Central memory CD8-positive, alpha-beta T cell (primary cell): ENCODE results near the gene HNF1A.

Experiments
- ATAC-seq: fragments of 150-1000 bp; cut with Tn5 transposase; replicated peaks from 2 replicates; pipeline ENCODE4 v1.10.0; 2022; ENCODE audit warnings: mild to moderate bottlenecking, moderate FRiP score, moderate number of reproducible peaks; ENCODE audit not compliant: poor library complexity, severe bottlenecking; ENCODE audit errors: extremely low read depth
- DNase-seq, 2 donors: peaks; one replicate each; pipeline ENCODE4 v3.0.0; 2021; ENCODE audit warnings: low spot score in 2 of 2
- H3K27ac Mint-ChIP-seq: one replicate; pipeline ENCODE4 v1.8.0; 2022; ENCODE audit warnings: low read depth, mild to moderate bottlenecking, moderate library complexity, mixed read lengths
- H3K27me3 Mint-ChIP-seq: one replicate; pipeline ENCODE4 v1.8.0; 2022; ENCODE audit warnings: mixed read lengths
- H3K36me3 Mint-ChIP-seq: one replicate; pipeline ENCODE4 v1.8.0; 2022; ENCODE audit warnings: mild to moderate bottlenecking, moderate library complexity, mixed read lengths; ENCODE audit not compliant: insufficient read depth
- H3K4me1 Mint-ChIP-seq: one replicate; pipeline ENCODE4 v1.8.0; 2022; ENCODE audit warnings: mixed read lengths
- H3K4me3 Mint-ChIP-seq: one replicate; pipeline ENCODE4 v1.8.0; 2022; ENCODE audit warnings: mild to moderate bottlenecking, moderate library complexity, mixed read lengths
- H3K9me3 Mint-ChIP-seq: one replicate; pipeline ENCODE4 v1.8.0; 2022; ENCODE audit warnings: mixed read lengths

Gene HNF1A

GRCh38 chr12:120978296-120979219 is at the start of gene HNF1A:
HNF1A (plus strand) TSS chr12:120978543; CDS start chr12:120978769, 226 bp downstream.
- DNase-seq (no peak), ATAC-seq (no peak)
- Mint-ChIP-seq H3K27ac (no peak within 1 kb of the TSS), H3K36me3 (peaks cover 2% of the 10 kb centered on the region), H3K4me3 (no peak within 1 kb of the TSS), H3K27me3 (no peaks in the 10 kb centered on the region), H3K4me1 (no peaks in the 10 kb centered on the region), H3K9me3 (no peaks in the 10 kb centered on the region)

GRCh38 chr12:120928864-120929652 is 49.3 kb upstream of the HNF1A start:
- no peak for DNase-seq
- H3K4me1 Mint-ChIP-seq, result no peaks in the 10 kb centered on the region
- H3K9me3 Mint-ChIP-seq, result no peaks in the 10 kb centered on the region
- H3K4me3 Mint-ChIP-seq, result no peak overlapping the region
- H3K27ac Mint-ChIP-seq, result no peak overlapping the region
- no peak for ATAC-seq
- peaks cover 9% of the 10 kb centered on the region for H3K27me3 Mint-ChIP-seq
- H3K36me3 Mint-ChIP-seq, result no peaks in the 10 kb centered on the region

GRCh38 chr12:120930032-120930431 is 48.3 kb upstream of the HNF1A start:
- Mint-ChIP-seq H3K9me3 (no peaks in the 10 kb centered on the region), H3K4me3 (no peak overlapping the region), H3K27me3 (peaks cover 9% of the 10 kb centered on the region), H3K4me1 (no peaks in the 10 kb centered on the region), H3K36me3 (no peaks in the 10 kb centered on the region), H3K27ac (no peak overlapping the region)
- ATAC-seq (no peak), DNase-seq (no peak)

GRCh38 chr12:120932058-120932457 is 46.3 kb upstream of the HNF1A start:
- H3K36me3 Mint-ChIP-seq, result peaks cover 2% of the 10 kb centered on the region
- no peaks in the 10 kb centered on the region for H3K4me1 Mint-ChIP-seq
- no peaks in the 10 kb centered on the region for H3K9me3 Mint-ChIP-seq
- ATAC-seq (no peak), DNase-seq (no peak)
- no peak overlapping the region for H3K27ac Mint-ChIP-seq
- peaks cover 9% of the 10 kb centered on the region for H3K27me3 Mint-ChIP-seq
- H3K4me3 Mint-ChIP-seq, result no peak overlapping the region

GRCh38 chr12:120932956-120933526 is 45.3 kb upstream of the HNF1A start:
- Mint-ChIP-seq H3K4me1 (no peaks in the 10 kb centered on the region), H3K4me3 (no peak overlapping the region), H3K9me3 (no peaks in the 10 kb centered on the region), H3K27ac (no peak overlapping the region), H3K27me3 (peaks cover 17% of the 10 kb centered on the region), H3K36me3 (peaks cover 2% of the 10 kb centered on the region)
- DNase-seq (no peak), ATAC-seq (no peak)

- peaks cover 25% of the 10 kb centered on the region for H3K27me3 Mint-ChIP-seq
- H3K27ac Mint-ChIP-seq, result no peak overlapping the region
- H3K9me3 Mint-ChIP-seq, result no peaks in the 10 kb centered on the region
- no peak overlapping the region for H3K4me3 Mint-ChIP-seq
- H3K4me1 Mint-ChIP-seq, result no peaks in the 10 kb centered on the region
- H3K36me3 Mint-ChIP-seq, result peaks cover 2% of the 10 kb centered on the region
- ATAC-seq (no peak), DNase-seq (no peak)
Measured at GRCh38 chr12:120933786-120934185, 44.6 kb upstream of the HNF1A start.

GRCh38 chr12:120936197-120936596 is 42.1 kb upstream of the HNF1A start:
- Mint-ChIP-seq H3K4me3 (no peak overlapping the region), H3K36me3 (peaks cover 2% of the 10 kb centered on the region), H3K27ac (no peak overlapping the region), H3K27me3 (peaks cover 39% of the 10 kb centered on the region), H3K9me3 (no peaks in the 10 kb centered on the region), H3K4me1 (no peaks in the 10 kb centered on the region)
- no peak for DNase-seq
- ATAC-seq, result no peak

GRCh38 chr12:120938496-120938895 is 39.8 kb upstream of the HNF1A start:
- ATAC-seq (no peak), DNase-seq (no peak)
- H3K9me3 Mint-ChIP-seq, result no peaks in the 10 kb centered on the region
- no peak overlapping the region for H3K4me3 Mint-ChIP-seq
- no peak overlapping the region for H3K27ac Mint-ChIP-seq
- H3K27me3 Mint-ChIP-seq, result peaks cover 35% of the 10 kb centered on the region
- no peaks in the 10 kb centered on the region for H3K4me1 Mint-ChIP-seq
- peaks cover 2% of the 10 kb centered on the region for H3K36me3 Mint-ChIP-seq

GRCh38 chr12:120939523-120939922 is 38.8 kb upstream of the HNF1A start:
- ATAC-seq, result no peak
- H3K4me3 Mint-ChIP-seq, result no peak overlapping the region
- H3K36me3 Mint-ChIP-seq, result peaks cover 2% of the 10 kb centered on the region
- H3K27ac Mint-ChIP-seq, result no peak overlapping the region
- DNase-seq, result no peak
- peaks cover 1% of the 10 kb centered on the region for H3K4me1 Mint-ChIP-seq
- peaks cover 30% of the 10 kb centered on the region for H3K27me3 Mint-ChIP-seq
- no peaks in the 10 kb centered on the region for H3K9me3 Mint-ChIP-seq

GRCh38 chr12:120940006-120940405 is 38.3 kb upstream of the HNF1A start:
- Mint-ChIP-seq H3K27ac (no peak overlapping the region), H3K4me1 (peaks cover 5% of the 10 kb centered on the region)
- no peak for DNase-seq

GRCh38 chr12:120940799-120941198 is 37.5 kb upstream of the HNF1A start:
- ATAC-seq, result no peak
- Mint-ChIP-seq H3K4me3 (no peak overlapping the region), H3K27ac (no peak overlapping the region), H3K4me1 (peaks cover 5% of the 10 kb centered on the region), H3K9me3 (no peaks in the 10 kb centered on the region), H3K36me3 (peaks cover under 1% of the 10 kb centered on the region), H3K27me3 (peaks cover 30% of the 10 kb centered on the region)
- no peak for DNase-seq

More at GRCh38 chr12:120940006-120940405, 38.3 kb upstream of the HNF1A start:
- peaks cover 30% of the 10 kb centered on the region for H3K27me3 Mint-ChIP-seq
- H3K4me3 Mint-ChIP-seq, result no peak overlapping the region
- no peak for ATAC-seq
- no peaks in the 10 kb centered on the region for H3K9me3 Mint-ChIP-seq
- H3K36me3 Mint-ChIP-seq, result peaks cover 2% of the 10 kb centered on the region

GRCh38 chr12:120941412-120941811 is 36.9 kb upstream of the HNF1A start:
- DNase-seq (no peak), ATAC-seq (no peak)
- Mint-ChIP-seq H3K4me3 (no peak overlapping the region), H3K27me3 (peaks cover 30% of the 10 kb centered on the region), H3K4me1 (peaks cover 5% of the 10 kb centered on the region), H3K9me3 (no peaks in the 10 kb centered on the region), H3K27ac (no peak overlapping the region), H3K36me3 (no peaks in the 10 kb centered on the region)
